ENCODE measurements around the gene NIBAN1.

NIBAN1 gene

GRCh38 chr1:184940694-184941409 is 33.5 kb downstream of the NIBAN1 start:
- Histone ChIP-seq H3K36me3 (ENCODE audit: insufficient read depth) (no peaks in the 10 kb centered on the region), H3K4me2 (no peak overlapping the region), H3K9ac (no peak overlapping the region), H3K4me1 (ENCODE audit: low read depth, poor library complexity, severe bottlenecking) (peaks cover 5% of the 10 kb centered on the region), H4K20me1 (ENCODE audit: insufficient read depth) (no peaks in the 10 kb centered on the region), H3K79me2 (ENCODE audit: insufficient read depth, low read depth) (no peaks in the 10 kb centered on the region), H3K27me3 (ENCODE audit: insufficient read depth, low read depth) (no peaks in the 10 kb centered on the region), H3K4me3 (IDR thresholded peaks at IDR 0.05; ENCODE audit: insufficient read depth, low read depth, low read length) (no peak overlapping the region), H2AFZ (ENCODE audit: low read depth) (no peak overlapping the region), H3K27ac (no peak overlapping the region)
- no peak for TF ChIP-seq CTCF (conservative IDR thresholded peaks at IDR 0.05; ENCODE audit: low read depth, low read length)

GRCh38 chr1:184940226-184940625 is 34.1 kb downstream of the NIBAN1 start:
- H3K27me3 ChIP-seq (ENCODE audit: insufficient read depth, low read depth), result no peaks in the 10 kb centered on the region
- no peak overlapping the region for H3K4me2 ChIP-seq
- no peaks in the 10 kb centered on the region for H3K79me2 ChIP-seq (ENCODE audit: insufficient read depth, low read depth)
- no peak overlapping the region for H3K9ac ChIP-seq
- H3K4me3 ChIP-seq (IDR thresholded peaks at IDR 0.05; ENCODE audit: insufficient read depth, low read depth, low read length), result no peak overlapping the region
- no peak overlapping the region for H2AFZ ChIP-seq (ENCODE audit: low read depth)
- no peaks in the 10 kb centered on the region for H4K20me1 ChIP-seq (ENCODE audit: insufficient read depth)
- H3K4me1 ChIP-seq (ENCODE audit: low read depth, poor library complexity, severe bottlenecking), result peaks cover 1% of the 10 kb centered on the region
- no peak for TF ChIP-seq CTCF (conservative IDR thresholded peaks at IDR 0.05; ENCODE audit: low read depth, low read length)
- H3K36me3 ChIP-seq (ENCODE audit: insufficient read depth), result no peaks in the 10 kb centered on the region
- no peak overlapping the region for H3K27ac ChIP-seq

GRCh38 chr1:184937729-184938128 is 36.6 kb downstream of the NIBAN1 start:
- no peak overlapping the region for H3K4me2 ChIP-seq

GRCh38 chr1:184935920-184936798 is 38.1 kb downstream of the NIBAN1 start:
- Histone ChIP-seq H3K27me3 (ENCODE audit: insufficient read depth, low read depth) (no peaks in the 10 kb centered on the region), H3K36me3 (ENCODE audit: insufficient read depth) (no peaks in the 10 kb centered on the region), H4K20me1 (ENCODE audit: insufficient read depth) (no peaks in the 10 kb centered on the region), H3K4me2 (no peak overlapping the region), H3K4me1 (ENCODE audit: low read depth, poor library complexity, severe bottlenecking) (no peaks in the 10 kb centered on the region), H2AFZ (ENCODE audit: low read depth) (no peak overlapping the region), H3K27ac (no peak overlapping the region), H3K4me3 (IDR thresholded peaks at IDR 0.05; ENCODE audit: insufficient read depth, low read depth, low read length) (no peak overlapping the region), H3K79me2 (ENCODE audit: insufficient read depth, low read depth) (no peaks in the 10 kb centered on the region), H3K9ac (no peak overlapping the region)
- no peak for TF ChIP-seq CTCF (conservative IDR thresholded peaks at IDR 0.05; ENCODE audit: low read depth, low read length)

More at GRCh38 chr1:184937729-184938128, 36.6 kb downstream of the NIBAN1 start:
- Histone ChIP-seq H3K36me3 (ENCODE audit: insufficient read depth) (no peaks in the 10 kb centered on the region), H2AFZ (ENCODE audit: low read depth) (no peak overlapping the region), H3K9ac (no peak overlapping the region), H4K20me1 (ENCODE audit: insufficient read depth) (no peaks in the 10 kb centered on the region), H3K79me2 (ENCODE audit: insufficient read depth, low read depth) (no peaks in the 10 kb centered on the region), H3K4me3 (IDR thresholded peaks at IDR 0.05; ENCODE audit: insufficient read depth, low read depth, low read length) (no peak overlapping the region), H3K4me1 (ENCODE audit: low read depth, poor library complexity, severe bottlenecking) (no peaks in the 10 kb centered on the region), H3K27ac (no peak overlapping the region), H3K27me3 (ENCODE audit: insufficient read depth, low read depth) (no peaks in the 10 kb centered on the region)
- TF ChIP-seq CTCF (conservative IDR thresholded peaks at IDR 0.05; ENCODE audit: low read depth, low read length), result no peak
